ENCODE measurements around the gene ABHD1.

ABHD1 gene

GRCh38 chr2:27138111-27138510 lies 14.5 kb downstream of the ABHD1 start:
- no peak for TF ChIP-seq SIN3A (IDR thresholded peaks at IDR 0.05; ENCODE audit: borderline replicate concordance, insufficient read depth, low read length)
- TF ChIP-seq TAF1 (IDR thresholded peaks at IDR 0.05; ENCODE audit: borderline replicate concordance, insufficient read depth, low read length) = no peak
- TF ChIP-seq POLR2AphosphoS5 (IDR thresholded peaks at IDR 0.05; ENCODE audit: low read depth, low read length) = no peak
- no peak for TF ChIP-seq REST (IDR thresholded peaks at IDR 0.05; ENCODE audit: insufficient read depth in 1 of 2, low read depth in 2 of 2, low read length in 2 of 2)
- TF ChIP-seq FOXP2 (optimal IDR thresholded peaks at IDR 0.05; ENCODE audit: borderline replicate concordance, extremely low read depth, extremely low read length, insufficient read depth) = no peak

GRCh38 chr2:27139310-27139709 lies 15.7 kb downstream of the ABHD1 start, which contains the start of gene PRR30:
Gene PRR30, minus strand, starts transcription at chr2:27139410. Its CDS starts 1,081 bp downstream, at chr2:27138329.
- TF ChIP-seq POLR2AphosphoS5 (IDR thresholded peaks at IDR 0.05; ENCODE audit: low read depth, low read length) = no peak
- TF ChIP-seq REST (IDR thresholded peaks at IDR 0.05; ENCODE audit: insufficient read depth in 1 of 2, low read depth in 2 of 2, low read length in 2 of 2) = no peak
- TF ChIP-seq SIN3A (IDR thresholded peaks at IDR 0.05; ENCODE audit: borderline replicate concordance, insufficient read depth, low read length) = no peak

GRCh38 chr2:27143285-27143684 lies 19.7 kb downstream of the ABHD1 start:
- TF ChIP-seq SIN3A (IDR thresholded peaks at IDR 0.05; ENCODE audit: borderline replicate concordance, insufficient read depth, low read length) (no peak), POLR2AphosphoS5 (IDR thresholded peaks at IDR 0.05; ENCODE audit: low read depth, low read length) (no peak), REST (IDR thresholded peaks at IDR 0.05; ENCODE audit: insufficient read depth in 1 of 2, low read depth in 2 of 2, low read length in 2 of 2) (no peak), FOXP2 (optimal IDR thresholded peaks at IDR 0.05; ENCODE audit: borderline replicate concordance, extremely low read depth, extremely low read length, insufficient read depth) (no peak), TAF1 (IDR thresholded peaks at IDR 0.05; ENCODE audit: borderline replicate concordance, insufficient read depth, low read length) (no peak)

- TF ChIP-seq POLR2AphosphoS5 (IDR thresholded peaks at IDR 0.05; ENCODE audit: low read depth, low read length) = no peak
These were observed 22.1 kb downstream of the ABHD1 start for GRCh38 chr2:27145682-27146081.

- TF ChIP-seq REST (IDR thresholded peaks at IDR 0.05; ENCODE audit: insufficient read depth in 1 of 2, low read depth in 2 of 2, low read length in 2 of 2) (no peak), SIN3A (IDR thresholded peaks at IDR 0.05; ENCODE audit: borderline replicate concordance, insufficient read depth, low read length) (no peak), POLR2AphosphoS5 (IDR thresholded peaks at IDR 0.05; ENCODE audit: low read depth, low read length) (no peak), FOXP2 (optimal IDR thresholded peaks at IDR 0.05; ENCODE audit: borderline replicate concordance, extremely low read depth, extremely low read length, insufficient read depth) (no peak), TAF1 (IDR thresholded peaks at IDR 0.05; ENCODE audit: borderline replicate concordance, insufficient read depth, low read length) (no peak)
These were observed 24.3 kb downstream of the ABHD1 start for GRCh38 chr2:27147935-27148334.

Measured in PFSK-1 (cell line).